GM21423 (cell line): ENCODE measurements around the gene SAP30BP.
A peak's percentile ranks its signal among the peaks of the same experiment; 100 is the strongest.

Experiments used
- ATAC-seq: cut with Tn5 transposase; IDR thresholded peaks from one replicate; pipeline ENCODE4 v1.9.1; 2021; ENCODE audit warnings: mild to moderate bottlenecking, moderate library complexity; ENCODE audit not compliant: unreplicated experiment

Gene SAP30BP

DNA sequence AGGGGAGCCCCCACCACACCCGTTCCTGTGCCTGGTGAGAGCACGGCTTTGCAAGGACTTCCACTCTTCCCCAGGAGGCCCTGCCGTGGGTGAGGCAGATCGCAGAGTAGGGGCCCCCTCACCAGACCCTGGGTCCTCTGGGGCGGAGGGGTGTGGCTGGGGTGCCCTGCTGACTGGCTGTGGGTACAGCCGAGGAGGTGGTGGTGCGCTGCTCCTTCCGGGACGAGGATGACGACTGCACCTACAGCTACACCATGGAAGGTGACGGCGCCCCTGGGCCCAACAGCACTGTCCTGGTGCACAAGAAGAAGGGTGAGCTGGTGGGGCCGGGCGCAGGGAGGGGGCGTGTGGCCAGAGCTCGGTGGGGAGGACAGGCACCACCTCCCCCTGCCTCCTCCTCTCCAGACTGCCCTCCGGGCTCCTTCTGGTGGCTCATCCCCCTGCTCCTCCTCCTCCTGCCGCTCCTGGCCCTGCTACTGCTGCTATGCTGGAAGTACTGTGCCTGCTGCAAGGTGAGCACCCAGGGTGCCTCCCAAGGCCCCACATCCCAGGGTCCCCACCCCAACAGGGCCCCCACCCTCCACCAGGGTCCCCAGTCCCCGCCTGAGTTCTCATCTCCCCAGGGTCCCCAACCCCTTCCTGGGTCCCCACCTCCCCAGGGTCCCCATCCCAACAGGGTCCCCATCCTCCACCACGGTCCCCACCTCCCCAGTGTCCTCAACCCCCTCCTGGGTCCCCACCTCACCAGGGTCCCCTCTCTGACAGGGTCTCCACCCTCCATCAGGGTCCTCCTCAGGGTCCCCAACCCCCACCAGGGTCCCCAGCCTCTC lies 70.2 kb downstream of the SAP30BP start:
- no peak for ATAC-seq

DNA sequence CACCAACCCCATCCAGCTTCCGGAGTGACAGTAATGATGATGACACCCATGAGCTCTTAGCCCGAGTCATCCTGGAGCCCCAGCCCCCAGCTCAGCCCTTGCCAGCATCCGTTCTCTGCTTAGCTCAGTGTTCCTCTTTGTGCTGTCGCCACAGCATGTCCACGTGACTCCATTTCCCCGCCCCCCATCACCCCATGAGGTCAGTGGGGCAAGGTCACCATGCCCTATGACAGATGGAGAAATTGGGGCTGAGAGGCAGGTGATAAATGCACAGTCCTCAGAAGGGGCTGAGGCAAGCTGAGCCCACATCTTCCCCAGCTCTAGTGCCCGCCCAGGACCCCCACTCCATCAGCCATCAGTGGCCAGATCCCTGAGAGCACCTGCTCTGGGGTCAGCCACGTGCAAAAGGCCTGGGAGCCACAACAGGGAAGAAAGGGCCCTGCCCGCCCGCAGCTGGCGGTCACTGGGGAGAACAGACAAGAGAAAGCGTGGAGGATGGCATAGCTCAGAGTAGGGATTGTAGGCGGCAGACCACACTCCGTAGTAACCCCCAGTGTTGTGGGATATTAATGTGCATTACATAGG lies 71.2 kb downstream of the SAP30BP start:
- ATAC-seq: no peak

DNA sequence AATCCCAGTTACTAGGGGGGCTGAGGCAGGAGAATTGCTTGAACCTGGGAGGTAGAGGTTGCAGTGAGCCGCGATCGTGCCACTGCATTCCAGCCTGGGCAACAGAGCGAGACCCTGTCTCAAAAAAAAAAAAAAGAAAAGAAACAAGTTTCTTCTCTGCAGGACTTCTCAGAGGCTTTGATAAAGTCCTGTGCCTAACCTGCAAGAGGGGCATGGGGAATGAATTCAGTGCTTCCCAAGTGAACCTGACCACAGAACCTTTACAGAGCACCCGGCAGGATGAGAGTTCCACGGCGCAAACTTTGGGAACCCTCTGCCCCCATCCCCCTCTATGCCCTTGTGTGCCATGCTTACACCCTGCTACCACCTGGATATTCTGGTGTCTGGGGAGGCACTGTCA lies 72.0 kb downstream of the SAP30BP start:
- ATAC-seq: no peak

DNA sequence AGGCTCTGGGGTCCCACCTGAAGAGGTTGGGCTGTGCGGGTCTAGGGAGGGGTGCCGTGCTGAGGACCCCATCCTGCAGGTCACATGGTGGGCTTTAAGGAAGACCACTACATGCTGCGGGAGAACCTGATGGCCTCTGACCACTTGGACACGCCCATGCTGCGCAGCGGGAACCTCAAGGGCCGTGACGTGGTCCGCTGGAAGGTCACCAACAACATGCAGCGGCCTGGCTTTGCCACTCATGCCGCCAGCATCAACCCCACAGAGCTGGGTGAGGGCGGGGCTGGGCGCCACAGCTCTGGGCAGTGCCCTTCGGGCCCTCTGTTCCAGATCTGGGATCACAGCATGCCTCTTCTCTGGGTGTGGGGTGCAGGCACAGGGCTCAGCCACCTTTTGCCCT lies 72.7 kb downstream of the SAP30BP start:
- no peak for ATAC-seq

DNA sequence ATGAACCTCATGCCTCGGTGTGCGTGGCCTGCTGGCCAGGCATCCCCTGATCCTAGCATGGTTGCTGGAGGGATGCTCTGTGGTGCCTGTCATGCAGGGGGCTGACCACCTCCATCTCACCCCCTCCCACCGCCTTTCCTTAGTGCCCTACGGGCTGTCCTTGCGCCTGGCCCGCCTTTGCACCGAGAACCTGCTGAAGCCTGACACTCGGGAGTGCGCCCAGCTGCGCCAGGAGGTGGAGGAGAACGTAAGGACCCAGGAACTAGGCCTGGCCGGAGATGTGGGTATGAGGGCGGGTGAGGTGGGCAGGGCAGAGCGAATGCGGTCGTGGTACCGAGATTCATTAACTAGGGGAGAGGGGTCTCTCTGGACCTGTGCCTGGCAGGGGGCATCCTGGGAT lies 73.1 kb downstream of the SAP30BP start:
- ATAC-seq: no peak

DNA sequence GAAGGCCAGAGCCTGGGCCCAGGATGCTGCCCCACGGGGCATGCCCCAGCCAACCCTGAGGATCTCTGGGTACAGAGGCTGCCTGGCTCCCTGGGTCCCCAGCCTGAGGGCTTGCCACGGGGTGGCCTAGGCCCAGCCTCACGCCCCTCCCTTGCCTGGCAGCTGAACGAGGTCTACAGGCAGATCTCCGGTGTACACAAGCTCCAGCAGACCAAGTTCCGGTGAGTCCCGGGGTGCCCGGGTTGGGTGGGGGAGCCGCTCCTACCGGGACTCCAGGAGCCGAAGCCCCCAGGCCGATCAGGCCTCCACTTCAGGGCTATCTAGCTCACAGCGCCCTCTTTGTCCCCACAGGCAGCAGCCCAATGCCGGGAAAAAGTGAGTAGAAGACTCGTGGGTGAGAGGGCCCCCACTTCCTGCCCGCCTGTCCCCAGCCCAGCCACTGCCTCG lies 73.5 kb downstream of the SAP30BP start:
- ATAC-seq: no peak

DNA sequence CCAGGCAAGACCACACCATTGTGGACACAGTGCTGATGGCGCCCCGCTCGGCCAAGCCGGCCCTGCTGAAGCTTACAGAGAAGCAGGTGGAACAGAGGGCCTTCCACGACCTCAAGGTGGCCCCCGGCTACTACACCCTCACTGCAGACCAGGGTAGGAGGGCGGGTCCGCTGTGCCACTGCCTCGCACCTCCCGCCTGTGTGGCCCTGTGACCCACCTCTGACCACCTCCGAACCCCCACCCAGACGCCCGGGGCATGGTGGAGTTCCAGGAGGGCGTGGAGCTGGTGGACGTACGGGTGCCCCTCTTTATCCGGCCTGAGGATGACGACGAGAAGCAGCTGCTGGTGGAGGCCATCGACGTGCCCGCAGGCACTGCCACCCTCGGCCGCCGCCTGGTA lies 75.2 kb downstream of the SAP30BP start:
- ATAC-seq: no peak

DNA sequence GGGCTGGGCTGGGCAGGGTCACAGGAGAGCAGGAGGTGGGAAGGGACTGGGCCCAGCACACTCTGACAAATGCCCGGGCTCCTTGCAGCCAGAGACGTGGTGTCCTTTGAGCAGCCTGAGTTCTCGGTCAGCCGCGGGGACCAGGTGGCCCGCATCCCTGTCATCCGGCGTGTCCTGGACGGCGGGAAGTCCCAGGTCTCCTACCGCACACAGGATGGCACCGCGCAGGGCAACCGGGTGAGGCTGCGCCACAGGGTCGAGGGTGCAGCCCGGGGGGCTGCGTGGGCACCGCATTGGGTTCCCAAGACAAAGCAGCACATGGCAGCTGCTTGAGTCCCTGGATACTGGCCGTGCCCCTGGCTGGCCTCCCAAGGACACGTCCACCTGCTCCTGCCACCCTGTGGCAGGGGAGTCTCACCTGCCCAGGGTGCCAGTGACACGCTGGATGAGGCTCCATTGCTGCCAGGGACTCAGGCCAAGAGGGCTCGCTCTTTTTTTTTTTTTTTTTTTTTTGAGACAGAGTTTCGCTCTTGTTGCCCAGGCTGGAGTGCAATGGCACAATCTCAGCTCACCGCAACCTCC lies 76.6 kb downstream of the SAP30BP start:
- no peak for ATAC-seq

DNA sequence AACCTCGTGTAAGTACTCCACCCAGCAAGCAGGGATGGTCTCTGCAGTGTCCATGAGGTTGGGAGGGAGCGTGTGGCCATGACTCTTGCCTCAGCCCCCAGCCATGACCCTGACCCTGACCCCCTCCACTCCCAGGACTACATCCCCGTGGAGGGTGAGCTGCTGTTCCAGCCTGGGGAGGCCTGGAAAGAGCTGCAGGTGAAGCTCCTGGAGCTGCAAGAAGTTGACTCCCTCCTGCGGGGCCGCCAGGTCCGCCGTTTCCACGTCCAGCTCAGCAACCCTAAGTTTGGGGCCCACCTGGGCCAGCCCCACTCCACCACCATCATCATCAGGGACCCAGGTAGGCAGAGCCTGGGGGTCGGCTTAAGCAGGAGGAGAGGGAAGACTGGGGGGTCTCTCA lies 81.6 kb downstream of the SAP30BP start:
- ATAC-seq: no peak

DNA sequence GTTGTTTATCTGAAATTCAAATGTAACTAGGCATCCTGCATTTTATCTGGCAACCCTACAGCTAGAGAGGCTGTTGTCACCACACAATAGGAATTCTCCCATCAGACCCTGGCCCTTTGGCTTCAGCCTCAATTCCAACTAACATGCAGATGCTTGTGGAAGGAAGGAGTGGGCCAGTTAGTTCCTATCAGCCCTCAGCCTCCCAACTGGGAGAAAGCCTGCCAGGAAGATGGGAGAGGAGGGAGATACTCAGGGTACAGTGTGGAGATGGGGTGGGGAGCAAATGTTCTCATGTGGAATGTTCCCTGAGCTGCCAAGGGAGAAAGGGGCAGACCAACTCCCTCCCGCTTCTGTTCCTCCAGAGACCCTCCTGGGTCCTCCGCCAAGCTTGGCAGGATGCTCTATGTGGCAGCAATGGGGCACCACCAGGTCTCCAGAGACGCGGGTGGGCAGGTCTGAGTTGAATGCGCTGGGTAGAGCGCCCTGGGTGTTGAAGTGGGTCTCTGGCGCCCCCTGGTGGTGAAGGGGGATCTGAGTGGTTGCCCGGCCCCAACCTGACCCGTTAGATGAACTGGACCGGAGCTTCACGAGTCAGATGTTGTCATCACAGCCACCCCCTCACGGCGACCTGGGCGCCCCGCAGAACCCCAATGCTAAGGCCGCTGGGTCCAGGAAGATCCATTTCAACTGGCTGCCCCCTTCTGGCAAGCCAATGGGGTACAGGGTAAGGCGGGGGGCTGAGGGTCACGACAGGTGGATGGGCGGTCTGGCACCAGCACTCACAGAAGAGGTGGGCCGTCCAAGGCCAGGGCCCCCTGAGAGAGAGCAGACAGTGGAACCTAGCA lies 82.6 kb downstream of the SAP30BP start:
- ATAC-seq: no peak

DNA sequence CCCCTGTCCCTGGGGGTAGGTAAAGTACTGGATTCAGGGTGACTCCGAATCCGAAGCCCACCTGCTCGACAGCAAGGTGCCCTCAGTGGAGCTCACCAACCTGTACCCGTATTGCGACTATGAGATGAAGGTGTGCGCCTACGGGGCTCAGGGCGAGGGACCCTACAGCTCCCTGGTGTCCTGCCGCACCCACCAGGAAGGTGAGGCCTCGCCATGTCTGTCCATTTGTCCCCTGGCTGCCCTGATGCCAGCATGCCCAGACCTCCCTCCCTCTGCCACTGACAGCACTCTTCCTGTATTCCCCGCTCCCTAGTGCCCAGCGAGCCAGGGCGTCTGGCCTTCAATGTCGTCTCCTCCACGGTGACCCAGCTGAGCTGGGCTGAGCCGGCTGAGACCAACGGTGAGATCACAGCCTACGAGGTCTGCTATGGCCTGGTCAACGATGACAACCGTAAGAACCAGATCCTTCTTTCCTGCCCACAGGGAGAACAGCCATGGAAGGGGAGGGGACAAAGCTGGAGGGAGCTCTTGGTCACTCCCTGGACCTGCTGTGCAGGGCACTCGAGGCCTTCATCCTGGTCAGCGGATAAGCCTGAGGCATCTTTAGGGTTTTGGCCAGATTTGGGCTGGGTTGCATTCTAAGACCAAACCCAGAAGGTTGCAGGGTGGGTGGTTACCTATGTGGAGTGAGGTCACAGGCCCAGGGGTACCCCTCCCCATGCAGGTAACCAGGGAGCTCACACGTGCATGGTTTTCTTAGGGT lies 83.7 kb downstream of the SAP30BP start:
- no peak for ATAC-seq

DNA sequence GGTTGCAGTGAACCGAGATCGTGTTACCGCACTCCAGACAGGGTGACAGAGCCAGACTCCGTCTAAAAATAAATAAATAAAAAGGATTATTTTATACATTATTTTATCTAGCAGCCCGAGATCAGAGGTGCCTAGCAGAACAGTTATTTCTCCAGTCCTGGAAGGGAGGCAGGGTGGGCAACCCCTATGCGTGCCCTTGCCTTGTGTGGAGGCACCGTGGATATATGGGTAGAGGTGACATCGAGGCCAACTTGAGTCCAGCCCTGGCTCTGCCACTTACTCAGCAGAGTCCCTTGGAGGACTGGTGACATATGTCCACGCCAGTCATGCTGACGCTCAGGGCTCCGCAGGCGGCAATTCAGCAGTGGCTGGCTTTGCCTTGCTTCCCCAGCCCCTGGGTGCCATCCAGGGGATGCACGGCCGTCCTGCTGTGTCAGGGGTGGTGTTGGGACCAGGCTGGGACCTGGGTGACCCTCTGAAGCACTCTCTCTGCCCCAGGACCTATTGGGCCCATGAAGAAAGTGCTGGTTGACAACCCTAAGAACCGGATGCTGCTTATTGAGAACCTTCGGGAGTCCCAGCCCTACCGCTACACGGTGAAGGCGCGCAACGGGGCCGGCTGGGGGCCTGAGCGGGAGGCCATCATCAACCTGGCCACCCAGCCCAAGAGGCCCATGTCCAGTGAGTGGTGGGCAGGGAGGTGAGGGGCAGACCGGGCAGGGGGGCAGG lies 84.7 kb downstream of the SAP30BP start:
- ATAC-seq: no peak

DNA sequence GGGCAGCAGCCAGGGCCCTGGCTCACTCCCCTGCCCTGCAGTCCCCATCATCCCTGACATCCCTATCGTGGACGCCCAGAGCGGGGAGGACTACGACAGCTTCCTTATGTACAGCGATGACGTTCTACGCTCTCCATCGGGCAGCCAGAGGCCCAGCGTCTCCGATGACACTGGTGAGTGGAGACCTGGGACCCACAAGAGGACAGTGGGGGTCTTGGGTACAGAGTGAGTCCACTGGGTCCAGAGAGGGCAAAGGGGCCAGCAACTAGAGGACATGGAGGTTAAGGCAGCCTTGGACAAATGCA lies 85.2 kb downstream of the SAP30BP start:
- no peak for ATAC-seq

DNA sequence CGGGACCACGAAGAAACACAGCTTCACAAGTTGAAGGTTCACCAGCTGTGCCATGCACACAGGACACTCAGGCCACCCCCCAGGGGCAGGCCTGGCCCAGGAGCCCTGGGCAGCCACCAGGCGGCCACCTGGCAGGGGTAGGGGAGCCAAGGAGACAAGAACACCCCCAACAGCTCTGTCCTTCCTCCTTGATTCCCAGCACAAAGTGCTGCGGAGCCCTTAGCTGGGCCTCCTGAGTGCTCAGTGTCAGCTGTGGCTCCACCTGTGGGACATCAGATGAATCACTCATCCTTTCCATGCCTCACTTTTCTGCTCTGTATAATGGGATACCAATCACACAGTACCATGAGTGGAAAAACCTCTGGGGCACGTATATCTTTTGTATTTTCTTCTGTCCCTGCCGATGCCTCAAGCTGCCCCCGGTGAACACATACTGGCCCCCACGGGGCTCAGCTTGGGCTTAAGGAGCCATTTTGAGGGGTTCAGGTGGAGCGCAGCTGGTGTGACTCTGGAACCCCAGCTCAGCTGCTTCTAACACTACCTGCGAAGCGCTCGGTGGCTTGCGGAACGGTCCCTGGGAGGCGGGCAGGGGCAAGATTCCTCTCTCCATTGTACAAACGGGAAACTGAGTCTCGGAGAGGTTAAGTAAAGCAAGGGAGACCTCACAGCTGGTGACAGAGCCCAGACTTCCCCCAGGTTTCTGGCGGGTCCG lies 85.8 kb downstream of the SAP30BP start:
- no peak for ATAC-seq

DNA sequence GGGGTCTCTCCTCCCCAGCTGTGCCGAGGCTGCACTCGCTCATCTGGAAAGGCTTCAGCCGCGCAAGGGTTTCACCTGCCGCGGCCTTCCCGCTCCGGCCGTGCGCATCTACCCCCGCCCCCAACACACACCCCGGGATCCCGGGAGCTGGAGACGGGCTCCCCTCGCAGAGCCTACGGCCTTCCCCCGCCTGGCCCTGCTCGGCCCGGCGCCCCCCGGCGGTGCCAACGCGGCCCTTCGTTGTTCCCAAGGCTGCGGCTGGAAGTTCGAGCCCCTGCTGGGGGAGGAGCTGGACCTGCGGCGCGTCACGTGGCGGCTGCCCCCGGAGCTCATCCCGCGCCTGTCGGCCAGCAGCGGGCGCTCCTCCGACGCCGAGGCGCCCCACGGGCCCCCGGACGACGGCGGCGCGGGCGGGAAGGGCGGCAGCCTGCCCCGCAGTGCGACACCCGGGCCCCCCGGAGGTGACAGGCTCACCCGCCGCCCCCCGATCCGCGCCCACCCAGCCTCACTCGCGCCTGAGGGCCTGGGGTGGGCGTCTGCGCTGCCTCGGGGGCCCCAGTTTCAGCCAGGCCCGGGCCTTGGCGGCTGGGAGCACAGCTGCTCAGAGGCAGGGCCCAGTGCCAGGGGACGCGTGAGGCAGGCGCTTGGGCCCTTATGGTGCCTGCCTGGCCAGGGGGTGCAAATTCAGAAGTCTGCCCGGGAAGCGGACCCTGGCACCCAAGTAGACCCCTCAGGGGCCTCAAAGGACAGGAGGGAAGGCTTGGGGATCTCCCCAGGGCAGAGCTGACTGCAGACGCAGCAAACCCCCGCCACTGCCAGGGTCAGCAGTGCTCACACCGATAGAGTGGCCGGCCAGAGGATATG lies 86.6 kb downstream of the SAP30BP start:
- ATAC-seq: peak; percentile 69

DNA sequence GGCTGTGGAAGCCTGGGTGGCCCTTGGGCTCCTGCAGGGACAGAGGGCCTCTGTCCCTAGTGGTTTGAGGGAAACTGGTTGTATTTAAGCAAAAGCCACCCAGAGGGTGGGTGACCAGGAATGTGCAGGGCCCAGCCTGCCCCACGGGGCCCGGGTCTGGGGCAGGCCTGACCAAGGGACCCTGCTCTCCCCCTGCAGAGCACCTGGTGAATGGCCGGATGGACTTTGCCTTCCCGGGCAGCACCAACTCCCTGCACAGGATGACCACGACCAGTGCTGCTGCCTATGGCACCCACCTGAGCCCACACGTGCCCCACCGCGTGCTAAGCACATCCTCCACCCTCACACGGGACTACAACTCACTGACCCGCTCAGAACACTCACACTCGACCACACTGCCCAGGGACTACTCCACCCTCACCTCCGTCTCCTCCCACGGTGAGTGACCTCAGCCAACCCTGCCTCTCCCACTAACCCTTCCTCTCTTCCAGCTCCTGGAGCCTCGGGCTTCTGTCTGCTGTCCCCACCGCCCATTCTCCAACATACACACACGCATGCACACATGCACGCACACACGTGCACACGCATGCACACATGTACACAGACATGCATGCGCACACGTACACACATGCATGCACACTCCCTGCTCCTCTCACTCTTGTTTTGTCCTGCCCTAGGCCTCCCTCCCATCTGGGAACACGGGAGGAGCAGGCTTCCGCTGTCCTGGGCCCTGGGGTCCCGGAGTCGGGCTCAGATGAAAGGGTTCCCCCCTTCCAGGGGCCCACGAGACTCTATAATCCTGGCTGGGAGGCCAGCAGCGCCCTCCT lies 87.5 kb downstream of the SAP30BP start:
- ATAC-seq: no peak

DNA sequence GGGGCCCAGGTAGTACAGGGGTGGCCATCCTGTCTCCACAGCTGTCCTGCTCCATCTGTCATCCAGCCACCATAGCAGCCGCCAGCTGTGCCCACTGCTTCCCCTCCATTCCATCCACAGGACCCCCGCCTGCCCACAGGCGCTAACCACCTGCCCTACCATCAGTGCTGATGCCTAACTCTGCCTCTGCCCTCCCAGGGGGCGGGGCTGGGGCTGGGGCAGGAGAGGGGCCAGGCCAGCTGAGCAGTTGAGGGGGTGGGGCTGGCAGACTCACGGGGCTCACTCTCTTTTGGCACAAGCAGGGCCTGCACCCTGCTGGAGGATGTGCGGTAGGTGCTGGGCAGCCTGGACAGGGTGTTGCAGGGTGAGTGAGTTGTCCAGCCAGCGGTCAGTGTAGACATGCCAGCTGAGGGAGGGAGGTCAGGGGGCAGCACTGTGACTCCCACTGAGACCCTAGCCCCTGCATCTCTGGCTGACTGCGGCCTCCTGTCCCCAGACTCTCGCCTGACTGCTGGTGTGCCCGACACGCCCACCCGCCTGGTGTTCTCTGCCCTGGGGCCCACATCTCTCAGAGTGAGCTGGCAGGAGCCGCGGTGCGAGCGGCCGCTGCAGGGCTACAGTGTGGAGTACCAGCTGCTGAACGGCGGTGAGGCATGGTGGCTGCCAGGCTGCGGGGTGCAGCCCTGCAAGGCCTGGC lies 88.2 kb downstream of the SAP30BP start:
- no peak for ATAC-seq
